GM23248 (cell line): Measurements from ENCODE around the gene TOLLIP. TPM values are rescaled to one million over a fixed set of nuclear protein-coding genes. Genes with fewer than 3 reads are reported as not detected.

Experiments used
- DNase-seq: peaks from one replicate; pipeline ENCODE4 v3.0.0-alpha.2; 2015
- H2AFZ ChIP-seq: fragments of 200-600 bp; sonication (generic); 2 replicates; pipeline ENCODE4 v1.6.1; 2016; ENCODE audit warnings: antibody characterized with exemption
- H3F3A ChIP-seq: fragments of 200-600 bp; sonication (generic); 2 replicates; pipeline ENCODE4 v1.6.1; 2016; ENCODE audit warnings: mild to moderate bottlenecking, antibody characterized with exemption, mixed run types; ENCODE audit not compliant: insufficient read depth
- H3K27ac ChIP-seq: fragments of 200-600 bp; sonication (generic); 2 replicates; pipeline ENCODE4 v1.5.1; 2016; ENCODE audit warnings: mild to moderate bottlenecking
- H3K27me3 ChIP-seq: fragments of 200-600 bp; sonication (generic); replicated peaks from 2 replicates; pipeline ENCODE4 v1.6.1; 2016; ENCODE audit warnings: mild to moderate bottlenecking; ENCODE audit not compliant: insufficient read depth
- H3K36me3 ChIP-seq: fragments of 200-600 bp; sonication (generic); 2 replicates; pipeline ENCODE4 v1.6.1; 2016; ENCODE audit warnings: low read depth, mild to moderate bottlenecking
- H3K4me1 ChIP-seq: fragments of 200-600 bp; sonication (generic); 2 replicates; pipeline ENCODE4 v1.6.1; 2016; ENCODE audit warnings: mild to moderate bottlenecking; ENCODE audit not compliant: insufficient read depth
- H3K4me2 ChIP-seq: fragments of 200-600 bp; sonication (generic); one replicate; pipeline ENCODE4 v1.6.1; 2016; ENCODE audit warnings: mild to moderate bottlenecking; ENCODE audit not compliant: unreplicated experiment
- H3K4me3 ChIP-seq: fragments of 200-600 bp; sonication (generic); 2 replicates; pipeline ENCODE4 v1.5.1; 2016; ENCODE audit warnings: mild to moderate bottlenecking
- H3K79me2 ChIP-seq: fragments of 200-600 bp; sonication (generic); 2 replicates; pipeline ENCODE4 v1.6.1; 2016; ENCODE audit warnings: mild to moderate bottlenecking; ENCODE audit not compliant: insufficient read depth
- H3K9ac ChIP-seq: fragments of 200-600 bp; sonication (generic); 2 replicates; pipeline ENCODE4 v1.6.1; 2016; ENCODE audit warnings: mild to moderate bottlenecking
- H3K9me2 ChIP-seq: fragments of 200-600 bp; sonication (generic); 2 replicates; pipeline ENCODE4 v1.6.1; 2016; ENCODE audit warnings: mixed run types, mild to moderate bottlenecking, moderate library complexity; ENCODE audit not compliant: insufficient read depth
- H3K9me3 ChIP-seq: fragments of 200-600 bp; sonication (generic); one replicate; pipeline ENCODE4 v1.6.1; 2017; ENCODE audit warnings: low read depth
- H4K20me1 ChIP-seq: fragments of 200-600 bp; sonication (generic); 2 replicates; pipeline ENCODE4 v1.6.0; 2016; ENCODE audit not compliant: insufficient read depth
- EZH2 ChIP-seq: fragments of 200-600 bp; sonication (generic); IDR thresholded peaks from 2 replicates; pipeline ENCODE4 v1.6.1; 2018; ENCODE audit warnings: antibody characterized with exemption, mild to moderate bottlenecking; ENCODE audit not compliant: insufficient read depth, poor library complexity, severe bottlenecking
- EZH2phosphoT487 ChIP-seq: fragments of 200-600 bp; sonication (generic); IDR thresholded peaks from 2 replicates; pipeline ENCODE4 v1.6.1; 2018; ENCODE audit warnings: antibody characterized with exemption, moderate library complexity, mild to moderate bottlenecking, low read depth; ENCODE audit not compliant: insufficient read depth
- WGBS, 2 experiments: methylation state at CpG; one replicate each; pipeline ENCODE4 v1.1.6; 2015 to 2017; ENCODE audit warnings: low lambda C conversion rate in 2 of 2, low coverage in 1 of 2; ENCODE audit errors: missing lambda C conversion rate in 2 of 2; 5-methylcytosine and 5-hydroxymethylcytosine counted together
- in situ Hi-C: fragments of 300-500 bp; cut with MboI; formaldehyde crosslinking; loops from 2 replicates; pipeline ENCODE4 v1.15.0; 2020
- polyA plus RNA-seq: library from polyadenylated mRNA; unstranded; fragments of >200 nt; fragmentation: Nextera tagmentation; extraction: Ambion mirVana; gene quantifications from 2 replicates; pipeline ENCODE4 v1.2.1, GENCODE V29; 2016
- total RNA-seq: library from RNA; depleted of rRNA; stranded (reverse); fragments of >200 nt; shearing (Covaris generic); gene quantifications from 2 replicates; pipeline ENCODE4 v1.2.3, GENCODE V29; 2014

The TOLLIP gene
- total and polyA plus RNA-seq, 2 experiments from 2014 or later = 27.3 to 57.7 TPM

DNA sequence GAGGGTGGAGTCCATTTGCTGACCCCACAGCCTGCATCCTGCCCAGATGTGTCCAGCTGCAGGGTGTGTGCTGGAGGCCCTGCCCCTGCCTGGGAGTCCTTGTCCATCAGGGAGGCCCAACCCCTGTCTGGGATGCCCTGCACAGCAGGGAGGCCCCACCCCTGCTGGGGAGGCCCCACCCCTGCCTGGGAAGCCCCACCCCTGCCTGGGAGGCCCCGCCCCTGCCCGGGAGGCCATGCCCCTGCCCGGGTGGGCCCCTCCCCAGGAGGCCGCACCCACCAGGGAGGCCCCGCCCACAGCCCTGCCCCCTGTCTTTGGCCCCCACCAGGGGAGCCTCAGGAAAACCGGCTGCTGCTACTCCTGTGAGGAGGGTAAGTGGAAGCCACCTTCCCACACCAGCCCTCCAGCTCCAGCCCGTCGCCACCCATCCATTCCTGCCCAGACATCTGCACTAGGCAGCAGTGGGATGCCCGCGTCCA, 49.4 kb downstream of the TOLLIP start:
- TF ChIP-seq EZH2phosphoT487 (no peak), EZH2 (no peak)
- peak; percentile 60 for DNase-seq
- Histone ChIP-seq H3K79me2 (no peaks in the 10 kb centered on the region), H3K9me3 (no peaks in the 10 kb centered on the region), H3K27ac (no peak overlapping the region), H2AFZ (no peak overlapping the region), H3K4me3 (no peak overlapping the region), H3K36me3 (no peaks in the 10 kb centered on the region), H3K9ac (no peak overlapping the region), H3K4me1 (no peaks in the 10 kb centered on the region), H4K20me1 (no peaks in the 10 kb centered on the region), H3F3A (no peaks in the 10 kb centered on the region), H3K9me2 (no peaks in the 10 kb centered on the region), H3K4me2 (no peak overlapping the region), H3K27me3 (no peaks in the 10 kb centered on the region)
- WGBS, 2 experiments = 73 to 76% methylated on average over 8 to 10 of the region's 10 CpGs
- in situ Hi-C loops = no loop called here

DNA sequence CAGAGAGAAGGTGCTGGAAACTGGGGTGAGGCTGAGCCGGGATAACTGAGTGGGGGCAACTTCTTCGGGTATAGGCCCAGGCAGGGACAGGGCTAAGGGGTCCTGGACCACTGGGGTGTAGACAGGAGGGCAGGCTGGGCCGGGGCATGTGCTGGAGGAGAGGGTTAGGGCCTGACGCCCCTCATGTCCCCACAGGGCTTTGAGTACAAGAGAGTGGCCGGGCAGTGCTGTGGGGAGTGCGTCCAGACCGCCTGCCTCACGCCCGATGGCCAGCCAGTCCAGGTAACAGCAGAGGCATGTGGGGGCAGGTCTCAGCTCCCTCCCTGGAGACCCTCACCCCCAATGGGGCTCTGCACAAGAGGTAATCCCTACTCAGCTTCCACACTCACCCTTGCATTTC, 49.9 kb downstream of the TOLLIP start:
- Histone ChIP-seq H3K4me2 (no peak overlapping the region), H4K20me1 (no peaks in the 10 kb centered on the region), H3K4me3 (no peak overlapping the region), H3K9me3 (no peaks in the 10 kb centered on the region), H3K4me1 (no peaks in the 10 kb centered on the region), H3K36me3 (no peaks in the 10 kb centered on the region), H3K9me2 (no peaks in the 10 kb centered on the region), H3F3A (no peaks in the 10 kb centered on the region), H3K79me2 (no peaks in the 10 kb centered on the region), H3K9ac (no peak overlapping the region), H3K27ac (no peak overlapping the region), H3K27me3 (no peaks in the 10 kb centered on the region), H2AFZ (no peak overlapping the region)
- in situ Hi-C loops = no loop called here
- WGBS, 2 experiments = 64 to 75% methylated on average over 6 to 9 of the region's 9 CpGs
- no peak for TF ChIP-seq EZH2
- DNase-seq = no peak

GRCh38 chr11:1259076-1259461, 50.4 kb downstream of the TOLLIP start:
- Histone ChIP-seq H3K9me2 (no peaks in the 10 kb centered on the region), H3K4me2 (no peak overlapping the region), H3K4me3 (no peak overlapping the region), H3K79me2 (no peaks in the 10 kb centered on the region), H3K9ac (no peak overlapping the region), H3K9me3 (no peaks in the 10 kb centered on the region), H3K27me3 (no peaks in the 10 kb centered on the region), H3K36me3 (no peaks in the 10 kb centered on the region), H2AFZ (no peak overlapping the region), H3F3A (no peaks in the 10 kb centered on the region), H4K20me1 (no peaks in the 10 kb centered on the region), H3K27ac (no peak overlapping the region), H3K4me1 (no peaks in the 10 kb centered on the region)
- TF ChIP-seq EZH2phosphoT487 = no peak
- no peak for TF ChIP-seq EZH2
- DNase-seq = peak; percentile 14
- in situ Hi-C loops = no loop called here
- WGBS, 2 experiments = 70 to 82% methylated on average over 2 to 3 of the region's 7 CpGs

GRCh38 chr11:1258401-1259075, 50.9 kb downstream of the TOLLIP start:
- H3K27me3 ChIP-seq = no peaks in the 10 kb centered on the region
- no peaks in the 10 kb centered on the region for H3K36me3 ChIP-seq
- no peak overlapping the region for H2AFZ ChIP-seq
- TF ChIP-seq EZH2 = no peak
- TF ChIP-seq EZH2phosphoT487 = no peak
- H3K4me1 ChIP-seq = no peaks in the 10 kb centered on the region
- H3F3A ChIP-seq = no peaks in the 10 kb centered on the region
- H3K9me2 ChIP-seq = no peaks in the 10 kb centered on the region
- no peaks in the 10 kb centered on the region for H3K79me2 ChIP-seq
- H3K9ac ChIP-seq = no peak overlapping the region
- H4K20me1 ChIP-seq = no peaks in the 10 kb centered on the region
- no peak overlapping the region for H3K4me2 ChIP-seq
- in situ Hi-C loops = no loop called here
- DNase-seq = peak; percentile 12
- H3K4me3 ChIP-seq = no peak overlapping the region
- H3K27ac ChIP-seq = no peak overlapping the region
- WGBS, 2 experiments = 36 to 37% methylated on average over 10 to 13 of the region's 13 CpGs
- H3K9me3 ChIP-seq = no peaks in the 10 kb centered on the region
